OCI-M1 (cell line): Measurements from ENCODE around the gene ZNF445.
"Not testable (repeated sequence)": the region's sequence is repeated elsewhere in the genome, so short reads cannot be mapped to it uniquely, and the experiment has no call there.

Experiments
- DNase-seq: peaks from one replicate; lab custom pipeline; 2025; lab: John Stamatoyannopoulos, UW

Gene ZNF445

DNA sequence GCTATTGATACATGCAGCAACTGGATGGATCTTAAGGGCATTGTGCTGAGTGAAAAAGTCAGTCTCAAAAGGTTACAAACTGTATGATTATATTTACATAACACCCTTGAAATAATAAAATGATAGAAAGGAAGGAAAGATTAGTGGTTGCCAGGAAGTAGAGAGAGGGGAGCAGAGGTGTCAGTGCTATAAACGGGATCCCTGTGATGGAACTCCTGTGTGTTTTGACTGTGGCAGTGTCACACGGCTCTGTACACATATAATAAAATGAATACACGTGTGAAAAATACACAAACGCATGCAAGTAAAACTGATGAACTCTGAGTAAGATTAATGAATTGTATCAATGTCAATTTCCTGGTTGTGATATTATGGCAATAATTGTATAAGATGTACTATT, 78.6 kb downstream of the ZNF445 start:
- no peak for DNase-seq

DNA sequence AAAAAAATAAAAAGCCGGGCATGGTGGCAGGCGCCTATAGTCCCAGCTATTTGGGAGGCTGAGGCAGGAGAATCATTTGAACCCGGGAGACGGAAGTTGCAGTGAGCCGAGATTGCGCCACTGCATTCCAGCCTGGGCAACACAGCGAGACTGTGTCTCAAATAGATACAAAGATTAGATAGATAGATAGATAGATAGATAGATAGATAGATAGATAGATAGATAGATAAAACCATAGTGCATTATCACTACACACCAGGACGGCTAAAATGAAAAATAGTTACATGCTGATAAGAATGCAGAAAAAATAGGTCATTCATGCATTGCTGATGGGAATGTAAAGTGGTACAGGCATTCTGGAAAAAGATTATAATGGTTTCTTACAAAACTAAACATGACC, 79.2 kb downstream of the ZNF445 start:
- DNase-seq, result not testable (repeated sequence)

DNA sequence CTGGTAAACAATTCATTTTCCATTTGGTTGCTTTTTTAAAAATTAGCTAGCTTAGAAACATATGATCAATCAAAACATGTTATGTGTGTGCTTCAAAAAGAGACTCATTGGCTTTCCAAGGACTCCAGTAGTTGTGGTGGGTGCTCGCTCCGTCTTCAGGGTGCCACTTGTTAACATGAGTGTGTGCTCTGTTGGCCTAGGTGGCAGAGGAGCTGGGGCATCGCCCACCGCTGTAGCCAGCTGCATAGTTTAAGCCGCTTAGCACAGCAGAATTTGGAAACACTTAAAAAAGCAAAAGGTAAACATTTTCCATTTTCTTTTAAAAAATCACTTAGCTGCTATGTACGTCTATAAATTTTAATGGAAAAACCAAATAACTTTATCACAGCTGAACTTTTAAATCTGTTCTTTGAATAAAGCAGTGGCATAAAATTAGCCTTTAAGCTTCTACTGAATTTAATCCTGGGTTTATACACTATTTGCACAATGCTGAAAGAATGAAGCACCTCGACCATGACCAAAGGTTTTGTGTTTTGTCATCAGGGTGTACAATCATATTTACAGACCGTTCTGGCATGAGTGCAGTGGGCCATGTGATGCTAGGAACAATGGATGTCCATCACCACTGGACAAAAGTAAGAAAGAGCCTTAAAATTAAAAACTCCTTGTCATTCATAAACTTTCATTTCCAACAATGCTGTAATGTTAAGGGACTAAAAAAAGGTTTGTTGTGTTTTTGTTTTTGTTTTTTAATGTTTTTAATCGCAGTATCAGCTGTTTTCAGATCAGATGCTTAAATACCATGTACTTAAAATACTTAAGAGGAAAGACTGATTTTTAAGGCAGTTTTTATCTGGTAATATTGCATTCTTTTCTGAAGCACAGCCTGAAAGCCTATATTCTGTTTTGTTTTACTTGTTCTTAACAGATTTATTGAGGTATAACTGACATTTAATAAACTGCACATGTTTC, 81.0 kb downstream of the ZNF445 start:
- no peak for DNase-seq

DNA sequence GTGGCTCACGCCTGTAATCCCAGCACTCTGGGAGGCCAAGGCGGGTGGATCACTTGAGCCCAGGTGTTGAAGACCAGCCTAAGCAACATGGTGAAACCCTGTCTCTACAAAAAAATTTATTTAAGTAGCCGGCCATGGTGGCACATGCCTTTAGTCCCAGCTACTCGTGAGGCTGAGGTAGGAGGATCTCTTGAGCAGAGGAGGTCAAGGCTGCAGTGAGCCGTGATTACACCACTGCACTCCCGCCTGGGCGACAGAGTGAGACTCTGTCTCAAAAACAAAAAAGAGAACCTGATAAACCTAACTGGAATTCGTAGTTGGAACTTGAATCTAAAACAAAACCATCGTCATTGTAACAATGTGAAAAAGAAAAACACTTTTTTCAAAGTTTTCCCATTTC, 81.8 kb downstream of the ZNF445 start:
- no peak for DNase-seq

DNA sequence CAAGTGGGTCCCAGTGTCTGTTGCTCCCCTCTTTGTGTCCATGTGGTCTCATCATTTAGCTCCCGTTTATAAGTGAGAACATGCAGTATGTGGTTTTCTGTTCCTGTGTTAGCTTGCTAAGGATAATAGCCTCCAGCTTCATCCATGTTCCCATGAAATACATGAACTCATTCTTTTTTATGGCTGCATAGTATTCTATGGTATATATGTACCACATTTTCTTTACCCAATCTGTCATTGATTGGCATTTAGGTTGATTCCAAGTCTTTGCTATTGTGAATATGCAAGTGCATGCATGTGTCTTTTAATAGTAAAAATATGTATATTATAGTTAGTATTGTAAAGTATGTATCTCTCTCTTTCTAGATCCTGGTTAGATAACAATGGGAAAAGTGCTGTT, 85.0 kb downstream of the ZNF445 start:
- no peak for DNase-seq

DNA sequence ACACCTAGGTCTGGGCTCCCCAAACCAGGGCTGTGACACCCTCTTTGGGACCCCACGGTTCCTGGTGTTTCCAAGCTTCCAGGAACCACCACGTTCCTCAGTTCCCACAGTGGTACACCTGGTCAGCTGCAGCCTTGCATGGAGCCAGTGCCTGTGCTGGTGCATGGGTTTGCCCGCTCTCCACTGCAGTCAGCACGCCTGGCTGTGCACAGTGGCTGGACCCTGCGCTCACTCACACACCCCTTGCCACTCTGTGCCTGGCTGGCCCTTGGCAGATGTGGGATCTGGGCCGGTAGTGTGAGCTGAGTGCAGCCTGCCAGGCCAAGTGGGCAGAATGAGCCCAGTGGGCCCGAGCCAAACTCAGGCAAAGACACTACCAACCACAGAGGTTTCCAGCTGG, 90.1 kb downstream of the ZNF445 start:
- no peak for DNase-seq
